Measurements from ENCODE around the gene SLC35D3.

GRCh38 chr6:136963259-136963658, 41.2 kb downstream of the SLC35D3 start:
- TF ChIP-seq POLR2A (IDR thresholded peaks at IDR 0.05) (no peak), POLR2AphosphoS5 (IDR thresholded peaks at IDR 0.05; ENCODE audit: insufficient read depth in 1 of 2, low read depth in 1 of 2) (no peak)
- TF ChIP-seq, protein P1, sequence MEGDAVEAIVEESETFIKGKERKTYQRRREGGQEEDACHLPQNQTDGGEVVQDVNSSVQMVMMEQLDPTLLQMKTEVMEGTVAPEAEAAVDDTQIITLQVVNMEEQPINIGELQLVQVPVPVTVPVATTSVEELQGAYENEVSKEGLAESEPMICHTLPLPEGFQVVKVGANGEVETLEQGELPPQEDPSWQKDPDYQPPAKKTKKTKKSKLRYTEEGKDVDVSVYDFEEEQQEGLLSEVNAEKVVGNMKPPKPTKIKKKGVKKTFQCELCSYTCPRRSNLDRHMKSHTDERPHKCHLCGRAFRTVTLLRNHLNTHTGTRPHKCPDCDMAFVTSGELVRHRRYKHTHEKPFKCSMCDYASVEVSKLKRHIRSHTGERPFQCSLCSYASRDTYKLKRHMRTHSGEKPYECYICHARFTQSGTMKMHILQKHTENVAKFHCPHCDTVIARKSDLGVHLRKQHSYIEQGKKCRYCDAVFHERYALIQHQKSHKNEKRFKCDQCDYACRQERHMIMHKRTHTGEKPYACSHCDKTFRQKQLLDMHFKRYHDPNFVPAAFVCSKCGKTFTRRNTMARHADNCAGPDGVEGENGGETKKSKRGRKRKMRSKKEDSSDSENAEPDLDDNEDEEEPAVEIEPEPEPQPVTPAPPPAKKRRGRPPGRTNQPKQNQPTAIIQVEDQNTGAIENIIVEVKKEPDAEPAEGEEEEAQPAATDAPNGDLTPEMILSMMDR (IDR thresholded peaks at IDR 0.05): no peak
